Smooth muscle cell (in vitro differentiated cells): ENCODE measurements around the gene ADD1. TPM values are rescaled to one million over a fixed set of nuclear protein-coding genes. Genes with fewer than 3 reads are reported as not detected.

Experiments used
- DNase-seq: peaks from one replicate; lab custom pipeline; 2025; ENCODE audit not compliant: unreplicated experiment; lab: John Stamatoyannopoulos, UW
- H2AFZ ChIP-seq: fragments of 200-600 bp; sonication (generic); 2 replicates; pipeline ENCODE4 v1.6.0; 2016; ENCODE audit warnings: antibody characterized with exemption, low read depth, mild to moderate bottlenecking
- H3F3A ChIP-seq: fragments of 200-600 bp; sonication (generic); 2 replicates; pipeline ENCODE4 v1.6.0; 2017; ENCODE audit warnings: antibody characterized with exemption, low read depth
- H3K27ac ChIP-seq: fragments of 200-600 bp; sonication (generic); 2 replicates; pipeline ENCODE4 v1.5.1; 2016; ENCODE audit warnings: low read depth, mild to moderate bottlenecking
- H3K27me3 ChIP-seq: fragments of 200-600 bp; sonication (generic); 2 replicates; pipeline ENCODE4 v1.6.1; 2016; ENCODE audit warnings: low read depth, mild to moderate bottlenecking
- H3K36me3 ChIP-seq: fragments of 200-600 bp; sonication (generic); 2 replicates; pipeline ENCODE4 v1.5.1; 2016; ENCODE audit warnings: low read depth
- H3K4me1 ChIP-seq: fragments of 200-600 bp; sonication (generic); 2 replicates; pipeline ENCODE4 v1.5.1; 2016; ENCODE audit warnings: low read depth
- H3K4me2 ChIP-seq: fragments of 200-600 bp; sonication (generic); 2 replicates; pipeline ENCODE4 v1.6.0; 2016; ENCODE audit warnings: mild to moderate bottlenecking
- H3K4me3 ChIP-seq: fragments of 200-600 bp; sonication (generic); 2 replicates; pipeline ENCODE4 v1.5.1; 2016; ENCODE audit warnings: mild to moderate bottlenecking
- H3K79me2 ChIP-seq: fragments of 200-600 bp; sonication (generic); 2 replicates; pipeline ENCODE4 v1.6.0; 2016; ENCODE audit warnings: low read depth, mild to moderate bottlenecking
- H3K9ac ChIP-seq: fragments of 200-600 bp; sonication (generic); 2 replicates; pipeline ENCODE4 v1.6.0; 2016; ENCODE audit warnings: low read depth
- H3K9me3 ChIP-seq: fragments of 200-600 bp; sonication (generic); replicated peaks from 2 replicates; pipeline ENCODE4 v1.5.1; 2016; ENCODE audit warnings: low read depth
- H4K20me1 ChIP-seq: fragments of 200-600 bp; sonication (generic); 2 replicates; pipeline ENCODE4 v1.6.0; 2016; ENCODE audit warnings: low read depth
- WGBS: methylation state at CpG from one replicate; pipeline ENCODE4 v1.1.7; 2016; ENCODE audit warnings: low lambda C conversion rate; 5-methylcytosine and 5-hydroxymethylcytosine counted together
- polyA plus RNA-seq: library from polyadenylated mRNA; unstranded; fragments of >200 nt; fragmentation: Nextera tagmentation; extraction: Ambion mirVana; gene quantifications from 2 replicates; pipeline ENCODE4 v1.2.1, GENCODE V29; 2016
- total RNA-seq: library from RNA; depleted of rRNA; stranded (reverse); fragments of >200 nt; gene quantifications from 2 replicates; pipeline ENCODE4 v1.2.3, GENCODE V29; 2014
- TF ChIP-seq, protein P1 (sequence below): fragments of 200-600 bp; sonication (generic); IDR thresholded peaks from 2 replicates; pipeline ENCODE4 v1.5.1; 2017; ENCODE audit warnings: borderline replicate concordance, mild to moderate bottlenecking, antibody characterized with exemption; ENCODE audit not compliant: insufficient read depth, poor library complexity, severe bottlenecking

The ADD1 gene
- total and polyA plus RNA-seq, 2 experiments from 2014 or later: 109 to 175 TPM

DNA sequence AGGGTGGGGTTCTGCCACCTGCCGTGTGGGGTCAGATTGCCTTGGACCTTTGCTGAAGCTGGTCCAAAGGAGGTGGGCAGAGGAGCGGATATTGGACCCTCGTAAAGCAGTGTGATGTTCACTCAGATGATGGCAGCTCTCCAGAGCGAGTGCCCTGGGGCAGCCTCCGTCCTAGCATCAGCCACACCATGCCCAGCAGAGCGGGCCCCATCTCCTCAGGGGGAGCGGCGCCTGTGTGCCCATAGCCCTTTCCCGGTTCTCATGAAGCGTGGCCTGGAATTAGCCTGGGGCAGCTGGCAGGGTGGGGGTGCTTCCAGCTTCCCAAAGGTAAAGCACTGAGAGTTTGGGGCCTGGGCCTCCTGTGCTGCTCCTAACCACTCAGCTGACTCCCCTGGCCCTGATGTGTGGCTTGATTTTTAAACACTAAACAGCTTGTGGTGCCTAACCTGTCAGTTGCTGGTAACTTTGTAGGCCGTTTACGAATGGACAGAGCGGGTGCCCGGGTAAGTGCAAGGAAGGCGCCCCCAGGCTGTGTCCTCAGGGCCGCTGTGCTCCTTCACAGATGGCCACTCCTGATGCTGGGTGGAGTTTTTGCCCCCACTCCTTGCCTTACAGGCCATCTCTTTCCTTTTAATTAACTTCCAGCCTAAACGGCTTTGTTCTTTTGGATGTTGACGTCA is 83.5 kb downstream of the ADD1 start:
- H3K9me3 ChIP-seq: no peaks in the 10 kb centered on the region
- H3K4me3 ChIP-seq: no peak overlapping the region
- H3K9ac ChIP-seq: no peak overlapping the region
- H4K20me1 ChIP-seq: peaks cover 17% of the 10 kb centered on the region
- H3K4me1 ChIP-seq: peaks cover 10% of the 10 kb centered on the region
- no peaks in the 10 kb centered on the region for H3K36me3 ChIP-seq
- H3K4me2 ChIP-seq: no peak overlapping the region
- no peaks in the 10 kb centered on the region for H3K79me2 ChIP-seq
- DNase-seq: no peak
- TF ChIP-seq, protein P1, sequence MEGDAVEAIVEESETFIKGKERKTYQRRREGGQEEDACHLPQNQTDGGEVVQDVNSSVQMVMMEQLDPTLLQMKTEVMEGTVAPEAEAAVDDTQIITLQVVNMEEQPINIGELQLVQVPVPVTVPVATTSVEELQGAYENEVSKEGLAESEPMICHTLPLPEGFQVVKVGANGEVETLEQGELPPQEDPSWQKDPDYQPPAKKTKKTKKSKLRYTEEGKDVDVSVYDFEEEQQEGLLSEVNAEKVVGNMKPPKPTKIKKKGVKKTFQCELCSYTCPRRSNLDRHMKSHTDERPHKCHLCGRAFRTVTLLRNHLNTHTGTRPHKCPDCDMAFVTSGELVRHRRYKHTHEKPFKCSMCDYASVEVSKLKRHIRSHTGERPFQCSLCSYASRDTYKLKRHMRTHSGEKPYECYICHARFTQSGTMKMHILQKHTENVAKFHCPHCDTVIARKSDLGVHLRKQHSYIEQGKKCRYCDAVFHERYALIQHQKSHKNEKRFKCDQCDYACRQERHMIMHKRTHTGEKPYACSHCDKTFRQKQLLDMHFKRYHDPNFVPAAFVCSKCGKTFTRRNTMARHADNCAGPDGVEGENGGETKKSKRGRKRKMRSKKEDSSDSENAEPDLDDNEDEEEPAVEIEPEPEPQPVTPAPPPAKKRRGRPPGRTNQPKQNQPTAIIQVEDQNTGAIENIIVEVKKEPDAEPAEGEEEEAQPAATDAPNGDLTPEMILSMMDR: no peak
- peaks cover 12% of the 10 kb centered on the region for H3F3A ChIP-seq
- no peak overlapping the region for H3K27ac ChIP-seq
- no peak overlapping the region for H2AFZ ChIP-seq
- H3K27me3 ChIP-seq: no peaks in the 10 kb centered on the region
- WGBS: 99% methylated on average over 18 of the region's 18 CpGs

DNA sequence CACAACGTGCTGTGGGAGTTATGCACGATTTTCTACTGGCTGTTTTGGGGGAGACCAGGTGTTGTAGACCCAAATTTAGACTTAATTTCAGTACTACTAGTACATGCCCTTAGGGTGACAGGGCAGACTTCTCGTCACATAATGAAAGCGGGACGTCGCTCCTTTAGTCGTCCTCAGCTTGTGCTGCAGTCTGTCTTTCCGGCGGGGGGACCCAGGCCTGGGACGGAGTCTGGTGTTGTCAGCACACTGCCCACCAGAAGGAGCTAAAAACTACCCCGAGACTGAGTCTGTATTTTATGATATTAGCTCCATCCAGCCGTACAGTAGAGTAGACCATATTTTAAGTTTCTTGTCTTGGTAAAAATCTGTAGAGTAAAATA is 84.0 kb downstream of the ADD1 start:
- H3K36me3 ChIP-seq: no peaks in the 10 kb centered on the region

DNA sequence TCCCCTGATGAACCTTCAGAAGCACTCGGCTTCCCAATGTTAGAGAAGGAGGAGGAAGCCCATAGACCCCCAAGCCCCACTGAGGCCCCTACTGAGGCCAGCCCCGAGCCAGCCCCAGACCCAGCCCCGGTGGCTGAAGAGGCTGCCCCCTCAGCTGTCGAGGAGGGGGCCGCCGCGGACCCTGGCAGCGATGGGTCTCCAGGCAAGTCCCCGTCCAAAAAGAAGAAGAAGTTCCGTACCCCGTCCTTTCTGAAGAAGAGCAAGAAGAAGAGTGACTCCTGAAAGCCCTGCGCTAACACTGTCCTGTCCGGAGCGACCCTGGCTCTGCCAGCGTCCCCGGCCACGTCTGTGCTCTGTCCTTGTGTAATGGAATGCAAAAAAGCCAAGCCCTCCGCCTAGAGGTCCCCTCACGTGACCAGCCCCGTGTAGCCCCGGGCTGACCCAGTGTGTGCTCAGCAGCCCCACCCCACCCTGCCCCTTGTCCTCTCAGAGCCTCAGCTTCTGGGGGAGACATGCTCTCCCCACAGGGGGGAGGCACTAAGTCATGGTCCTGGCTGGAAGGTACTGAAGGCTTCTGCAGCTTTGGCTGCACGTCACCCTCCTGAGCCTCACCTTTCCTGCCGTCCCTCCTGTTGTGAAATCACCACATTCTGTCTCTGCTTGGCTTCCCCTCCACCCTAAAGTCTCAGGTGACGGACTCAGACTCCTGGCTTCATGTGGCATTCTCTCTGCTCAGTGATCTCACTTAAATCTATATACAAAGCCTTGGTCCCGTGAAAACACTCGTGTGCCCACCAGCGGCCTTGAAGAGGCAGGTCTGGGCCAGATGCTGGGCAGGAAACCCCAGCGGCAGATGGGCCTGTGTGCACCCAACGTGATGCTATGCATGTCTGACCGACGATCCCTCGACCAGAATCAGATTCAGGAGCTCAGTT is 84.9 kb downstream of the ADD1 start:
- Histone ChIP-seq H3K9ac (no peak overlapping the region), H3K4me3 (no peak overlapping the region), H3K4me1 (peaks cover 4% of the 10 kb centered on the region), H3K27ac (no peak overlapping the region), H3F3A (peaks cover 12% of the 10 kb centered on the region), H4K20me1 (peaks cover 17% of the 10 kb centered on the region), H3K79me2 (no peaks in the 10 kb centered on the region), H3K9me3 (no peaks in the 10 kb centered on the region), H3K36me3 (no peaks in the 10 kb centered on the region), H3K27me3 (no peaks in the 10 kb centered on the region), H2AFZ (no peak overlapping the region), H3K4me2 (no peak overlapping the region)
- WGBS: 94% methylated on average over 31 of the region's 32 CpGs
- no peak for DNase-seq
- TF ChIP-seq, protein P1: no peak

More for the DNA sequence above, 84.0 kb downstream of the ADD1 start:
- no peak overlapping the region for H2AFZ ChIP-seq
- WGBS: 97% methylated on average over 12 of the region's 12 CpGs
- peaks cover 12% of the 10 kb centered on the region for H3F3A ChIP-seq
- no peak overlapping the region for H3K27ac ChIP-seq
- peaks cover 6% of the 10 kb centered on the region for H3K4me1 ChIP-seq
- DNase-seq: no peak
- no peak overlapping the region for H3K9ac ChIP-seq
- no peak overlapping the region for H3K4me2 ChIP-seq
- no peak overlapping the region for H3K4me3 ChIP-seq
- peaks cover 17% of the 10 kb centered on the region for H4K20me1 ChIP-seq
- no peaks in the 10 kb centered on the region for H3K27me3 ChIP-seq
- TF ChIP-seq, protein P1: no peak
- no peaks in the 10 kb centered on the region for H3K79me2 ChIP-seq
- no peaks in the 10 kb centered on the region for H3K9me3 ChIP-seq
